Measurements from ENCODE around the gene HORMAD2.

The HORMAD2 gene

GRCh38 chr22:30222321-30222720 lies 142.1 kb downstream of the HORMAD2 start:
- no peak for ATAC-seq
- TF ChIP-seq ZNF565 (CRISPR knock-in tag; conservative IDR thresholded peaks at IDR 0.05; ENCODE audit: low read depth) (no peak), ZNF70 (CRISPR knock-in tag; IDR thresholded peaks at IDR 0.05) (no peak), CSDC2 (CRISPR knock-in tag; IDR thresholded peaks at IDR 0.05) (no peak), POU6F1 (CRISPR knock-in tag; IDR thresholded peaks at IDR 0.05; ENCODE audit: borderline replicate concordance, low read depth) (no peak)

GRCh38 chr22:30223303-30223702 lies 143.0 kb downstream of the HORMAD2 start:
- ATAC-seq = no peak
- no peak for TF ChIP-seq ESRRG (CRISPR knock-in tag; IDR thresholded peaks at IDR 0.05)
- TF ChIP-seq SNAI2 (CRISPR knock-in tag; IDR thresholded peaks at IDR 0.05) = no peak
- TF ChIP-seq PATZ1 (CRISPR knock-in tag; IDR thresholded peaks at IDR 0.05; ENCODE audit: borderline replicate concordance) = no peak
- no peak for TF ChIP-seq ZNF565 (CRISPR knock-in tag; conservative IDR thresholded peaks at IDR 0.05; ENCODE audit: low read depth)
- TF ChIP-seq TCF4 (CRISPR knock-in tag; IDR thresholded peaks at IDR 0.05; ENCODE audit: borderline replicate concordance) = no peak
- no peak for TF ChIP-seq ISL1 (CRISPR knock-in tag; IDR thresholded peaks at IDR 0.05)
- TF ChIP-seq CSDC2 (CRISPR knock-in tag; IDR thresholded peaks at IDR 0.05) = no peak

GRCh38 chr22:30224161-30224857 lies 144.0 kb downstream of the HORMAD2 start:
- ATAC-seq = peak; percentile 54
- TF ChIP-seq ESRRG (CRISPR knock-in tag; IDR thresholded peaks at IDR 0.05) = no peak
- TF ChIP-seq POU6F1 (CRISPR knock-in tag; IDR thresholded peaks at IDR 0.05; ENCODE audit: borderline replicate concordance, low read depth) = no peak

- no peak for TF ChIP-seq ESRRG (CRISPR knock-in tag; IDR thresholded peaks at IDR 0.05)
- no peak for ATAC-seq
Observed at GRCh38 chr22:30225220-30225927, 145.1 kb downstream of the HORMAD2 start.

- no peak for TF ChIP-seq RARB (CRISPR knock-in tag; IDR thresholded peaks at IDR 0.05)
- TF ChIP-seq PPARA (CRISPR knock-in tag; IDR thresholded peaks at IDR 0.05; ENCODE audit: borderline replicate concordance) = no peak
- TF ChIP-seq ZNF565 (CRISPR knock-in tag; conservative IDR thresholded peaks at IDR 0.05; ENCODE audit: low read depth) = no peak
- no peak for ATAC-seq
Observed at GRCh38 chr22:30226192-30226832, 146.0 kb downstream of the HORMAD2 start.
